Loucy (cell line): ENCODE measurements around the gene MYO7B.

Experiments
- H2AFZ ChIP-seq: fragments of 200-600 bp; sonication (generic); 2 replicates; pipeline ENCODE4 v1.6.0; 2016; ENCODE audit warnings: antibody characterized with exemption, mild to moderate bottlenecking, low read length, moderate library complexity
- H3F3A ChIP-seq: fragments of 200-600 bp; 2 replicates; pipeline ENCODE4 v1.6.0; 2016; ENCODE audit warnings: antibody characterized with exemption, low read depth, mild to moderate bottlenecking
- H3K27me3 ChIP-seq: fragments of 200-600 bp; sonication (generic); 2 replicates; pipeline ENCODE4 v1.6.1; 2014; ENCODE audit warnings: low read length, mild to moderate bottlenecking; ENCODE audit not compliant: insufficient read depth, poor library complexity, severe bottlenecking
- H3K36me3 ChIP-seq: fragments of 200-600 bp; sonication (generic); 2 replicates; pipeline ENCODE4 v1.6.1; 2016; ENCODE audit warnings: low read length; ENCODE audit not compliant: insufficient read depth
- H3K4me1 ChIP-seq: fragments of 200-600 bp; sonication (generic); 2 replicates; pipeline ENCODE4 v1.5.1; 2014; ENCODE audit warnings: low read length, mild to moderate bottlenecking; ENCODE audit not compliant: insufficient read depth, poor library complexity, severe bottlenecking
- H3K4me2 ChIP-seq: fragments of 200-600 bp; sonication (generic); 2 replicates; pipeline ENCODE4 v1.6.0; 2014; ENCODE audit warnings: antibody characterized with exemption, low read length, low read depth, mild to moderate bottlenecking; ENCODE audit not compliant: poor library complexity, severe bottlenecking
- H3K4me3 ChIP-seq: fragments of 200-600 bp; sonication (generic); 2 replicates; pipeline ENCODE4 v1.5.1; 2014; ENCODE audit warnings: low read length, mild to moderate bottlenecking, mixed read lengths; ENCODE audit not compliant: poor library complexity, severe bottlenecking
- H3K79me2 ChIP-seq: fragments of 200-600 bp; sonication (generic); 2 replicates; pipeline ENCODE4 v1.6.1; 2014; ENCODE audit warnings: low read length; ENCODE audit not compliant: insufficient read depth
- H3K9ac ChIP-seq: fragments of 200-600 bp; sonication (generic); 2 replicates; pipeline ENCODE4 v1.6.0; 2014; ENCODE audit warnings: mild to moderate bottlenecking, low read depth, low read length, moderate library complexity; ENCODE audit not compliant: poor library complexity, severe bottlenecking
- H3K9me2 ChIP-seq: fragments of 200-600 bp; sonication (generic); replicated peaks from 2 replicates; pipeline ENCODE4 v1.6.1; 2016; ENCODE audit warnings: low read depth, low read length, mixed read lengths
- H3K9me3 ChIP-seq: fragments of 200-600 bp; sonication (generic); 2 replicates; pipeline ENCODE4 v1.6.1; 2014; ENCODE audit warnings: mild to moderate bottlenecking, antibody characterized with exemption, low read length, low read depth; ENCODE audit not compliant: insufficient read depth
- H4K20me1 ChIP-seq: fragments of 200-600 bp; sonication (generic); 2 replicates; pipeline ENCODE4 v1.6.0; 2014; ENCODE audit warnings: antibody characterized with exemption, low read length, mild to moderate bottlenecking; ENCODE audit not compliant: insufficient read depth, poor library complexity, severe bottlenecking
- CTCF ChIP-seq: fragments of 200-600 bp; sonication (generic); conservative IDR thresholded peaks from 2 replicates; pipeline ENCODE4 v1.5.1; 2014; ENCODE audit warnings: mild to moderate bottlenecking, antibody characterized with exemption, low read length
- EZH2phosphoT487 ChIP-seq: fragments of 200-600 bp; IDR thresholded peaks from 2 replicates; pipeline ENCODE4 v1.6.1; 2018; ENCODE audit warnings: antibody characterized with exemption, mild to moderate bottlenecking, moderate library complexity, borderline replicate concordance

MYO7B gene

DNA sequence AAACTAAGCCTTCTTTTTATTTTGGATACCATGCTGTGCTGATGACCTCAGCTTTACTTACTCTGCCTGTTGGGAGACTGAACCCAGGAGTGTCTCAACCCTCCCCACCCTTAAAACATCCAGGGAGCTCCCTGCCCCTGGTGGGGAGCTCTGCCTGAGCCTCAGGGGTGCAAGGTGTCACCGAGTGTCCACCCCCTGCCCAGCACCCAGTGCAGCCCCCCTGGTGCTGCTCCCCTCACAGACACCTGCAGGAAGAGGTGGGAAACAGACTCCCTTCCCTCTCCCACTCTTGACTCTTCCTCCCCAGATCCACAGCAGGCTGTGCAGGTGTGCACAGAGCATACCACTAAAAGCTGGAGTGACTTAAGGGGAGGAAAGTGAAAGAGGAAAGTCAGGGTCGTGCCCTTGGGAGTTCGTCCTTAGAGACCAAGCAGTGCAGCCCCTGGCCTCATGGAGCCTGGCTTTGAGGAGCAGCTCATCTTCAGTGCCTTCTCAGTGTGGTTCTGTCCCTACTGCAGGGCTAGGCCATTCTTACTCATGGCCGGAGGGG is 51.3 kb downstream of the MYO7B start:
- H3K9ac ChIP-seq: no peak overlapping the region
- peaks cover 3% of the 10 kb centered on the region for H3K4me1 ChIP-seq
- no peaks in the 10 kb centered on the region for H3K36me3 ChIP-seq
- H2AFZ ChIP-seq: no peak overlapping the region
- H3K27me3 ChIP-seq: no peaks in the 10 kb centered on the region
- H4K20me1 ChIP-seq: no peaks in the 10 kb centered on the region
- H3F3A ChIP-seq: no peaks in the 10 kb centered on the region
- H3K4me2 ChIP-seq: no peak overlapping the region
- no peaks in the 10 kb centered on the region for H3K9me2 ChIP-seq
- no peaks in the 10 kb centered on the region for H3K79me2 ChIP-seq
- no peak for TF ChIP-seq CTCF
- no peak for TF ChIP-seq EZH2phosphoT487
- no peaks in the 10 kb centered on the region for H3K9me3 ChIP-seq
- H3K4me3 ChIP-seq: no peak overlapping the region

DNA sequence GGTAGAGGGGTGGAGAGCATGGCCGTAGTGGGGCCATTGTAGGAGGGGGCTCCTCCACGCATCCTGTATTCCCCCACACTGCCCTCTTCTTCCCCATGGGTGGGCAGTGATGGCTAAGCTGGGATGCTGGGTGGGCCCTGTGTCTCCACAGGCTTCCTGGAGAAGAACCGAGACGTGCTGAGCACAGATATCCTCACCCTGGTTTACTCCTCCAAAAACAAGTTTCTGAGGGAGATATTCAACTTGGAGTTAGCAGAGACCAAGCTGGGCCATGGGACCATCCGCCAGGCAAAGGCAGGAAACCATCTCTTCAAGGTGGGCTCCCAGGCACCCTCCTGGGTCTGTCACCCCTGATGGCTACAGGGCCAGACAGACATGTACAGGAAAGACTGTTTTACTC is 52.8 kb downstream of the MYO7B start:
- Histone ChIP-seq H3K9me2 (no peaks in the 10 kb centered on the region), H3K9me3 (no peaks in the 10 kb centered on the region), H3F3A (no peaks in the 10 kb centered on the region), H3K79me2 (no peaks in the 10 kb centered on the region), H3K4me1 (peaks cover 3% of the 10 kb centered on the region), H2AFZ (no peak overlapping the region), H4K20me1 (no peaks in the 10 kb centered on the region), H3K36me3 (no peaks in the 10 kb centered on the region), H3K27me3 (no peaks in the 10 kb centered on the region), H3K4me3 (no peak overlapping the region), H3K9ac (no peak overlapping the region), H3K4me2 (no peak overlapping the region)
- no peak for TF ChIP-seq CTCF
- no peak for TF ChIP-seq EZH2phosphoT487

- no peak overlapping the region for H3K4me3 ChIP-seq
- no peak overlapping the region for H3K4me2 ChIP-seq
- H3K9me2 ChIP-seq: no peaks in the 10 kb centered on the region
- peaks cover 7% of the 10 kb centered on the region for H3K4me1 ChIP-seq
- no peaks in the 10 kb centered on the region for H4K20me1 ChIP-seq
- no peaks in the 10 kb centered on the region for H3K9me3 ChIP-seq
- TF ChIP-seq CTCF (no peak), EZH2phosphoT487 (no peak)
- no peaks in the 10 kb centered on the region for H3F3A ChIP-seq
- no peaks in the 10 kb centered on the region for H3K27me3 ChIP-seq
- no peak overlapping the region for H3K9ac ChIP-seq
- no peaks in the 10 kb centered on the region for H3K79me2 ChIP-seq
- no peak overlapping the region for H2AFZ ChIP-seq
- no peaks in the 10 kb centered on the region for H3K36me3 ChIP-seq
Measured at GRCh38 chr2:127589358-127589757, 53.9 kb downstream of the MYO7B start.
